Measurements from ENCODE around the gene RBBP8NL. TPM values are rescaled to one million over a fixed set of nuclear protein-coding genes. Genes with fewer than 3 reads are reported as not detected.

RBBP8NL gene
- total and polyA plus RNA-seq, 2 of the 8 experiments (the other 6 are each of a cell fraction or from before 2014, with no cell fraction given), result 0.43 to 0.48 TPM

- TF ChIP-seq CHD7 (IDR thresholded peaks at IDR 0.05; ENCODE audit: insufficient replicate concordance, low read length) (no peak), SAP30 (IDR thresholded peaks at IDR 0.05; ENCODE audit: insufficient read depth, insufficient replicate concordance, low read length) (no peak), MAX (IDR thresholded peaks at IDR 0.05) (no peak), CTBP2 (IDR thresholded peaks at IDR 0.05; ENCODE audit: borderline replicate concordance, insufficient read depth, insufficient read length, low read length) (no peak), RBBP5 (IDR thresholded peaks at IDR 0.05; ENCODE audit: borderline replicate concordance, low read depth, low read length) (no peak)
Observed at GRCh38 chr20:62430311-62430853, 3.0 kb upstream of the RBBP8NL start (continued).

All from H1 (cell line).